ENCODE data around the gene SUSD4. TPM values are rescaled to one million over a fixed set of nuclear protein-coding genes. Genes with fewer than 3 reads are reported as not detected.

SUSD4 gene
- total and polyA plus RNA-seq, 2 donors (not counting 3 experiments of a cell fraction or from before 2014, with no cell fraction given): not detected

DNA sequence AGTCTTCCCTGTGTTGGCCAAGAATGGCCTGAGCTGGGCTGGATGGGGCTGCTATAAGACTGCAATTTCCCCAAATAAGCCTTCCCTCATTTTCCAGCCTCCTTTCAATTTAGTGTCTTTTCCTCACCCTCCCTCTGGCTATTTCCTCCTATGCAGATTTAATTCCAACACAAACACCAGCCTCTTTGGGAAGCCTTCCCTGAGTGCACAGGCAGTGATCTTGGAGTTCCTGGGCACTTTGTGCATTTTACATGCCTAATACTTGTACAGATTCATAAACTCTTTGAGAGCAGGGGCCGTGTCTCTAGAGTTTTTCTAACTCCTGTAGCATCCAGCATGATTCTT, 129.8 kb downstream of the SUSD4 start:
- ChIA-PET POLR2A (no interaction called here), CTCF (interaction anchor here (0.8 kb wide), 1 partner anchor 100 kb away, joined by 4 read pairs; no protein-coding TSS in a partner anchor)
- Histone ChIP-seq H3K36me3 (ENCODE audit: control insufficient read depth in 2 of 2, extremely low read depth in 1 of 2, insufficient read depth in 2 of 2, low read length in 2 of 2) (no peaks in the 10 kb centered on the region), H3K9me1 (replicated peaks; ENCODE audit: control insufficient read depth, extremely low read depth, insufficient read depth, low read length) (no peaks in the 10 kb centered on the region), H3K9ac (replicated peaks; ENCODE audit: extremely low read depth, insufficient read depth, low read length) (no peak overlapping the region), H3K4me3 (replicated peaks in 1 of 3; ENCODE audit: insufficient read depth in 1 of 3, low read depth in 1 of 3, low read length in 3 of 3) (no peak overlapping the region), H3K4me1 (ENCODE audit: control insufficient read depth, extremely low read depth, insufficient read depth, low read length) (peaks cover 13% of the 10 kb centered on the region), H4K20me1 (replicated peaks; ENCODE audit: control insufficient read depth, extremely low read depth, insufficient read depth, low read length) (no peaks in the 10 kb centered on the region), H3K9me3 (replicated peaks; ENCODE audit: control insufficient read depth, insufficient read depth, low read length) (no peaks in the 10 kb centered on the region), H3K27ac (ENCODE audit: insufficient read depth, low read depth, low read length) (peak overlapping the region; percentile 47), H3K79me2 (ENCODE audit: control insufficient read depth, insufficient read depth, low read length) (no peaks in the 10 kb centered on the region), H3K4me2 (ENCODE audit: insufficient read depth, low read length) (peak overlapping the region; percentile 57), H3K27me3 (ENCODE audit: control insufficient read depth in 2 of 2, insufficient read depth in 2 of 2, low read length in 2 of 2) (no peaks in the 10 kb centered on the region), H2AFZ (ENCODE audit: low read depth, low read length) (peak overlapping the region; percentile 68)
- TF ChIP-seq FOS (IDR thresholded peaks at IDR 0.05; ENCODE audit: borderline replicate concordance, insufficient read depth, low read length) (no peak), MYC (IDR thresholded peaks at IDR 0.05; ENCODE audit: low read depth, low read length) (no peak), POLR2AphosphoS5 (IDR thresholded peaks at IDR 0.05; ENCODE audit: insufficient read depth, low read depth, low read length) (no peak)
- DNase-seq (ENCODE audit: low read depth, low spot score) (peak; percentile 24), FAIRE-seq (no peak)
- BruUV-seq (replicated peaks): no TSS peak
- dilution Hi-C loops (cut with MboI; ENCODE audit: extremely low pct_ligation_motif_present, low sequenced_read_pairs) (no loop called here), intact Hi-C loops (cut with micrococcal nuclease) (loop anchor here (5.0 to 10.0 kb wide), 3 partner anchors 102 to 439 kb away; no protein-coding TSS in a partner anchor)

DNA sequence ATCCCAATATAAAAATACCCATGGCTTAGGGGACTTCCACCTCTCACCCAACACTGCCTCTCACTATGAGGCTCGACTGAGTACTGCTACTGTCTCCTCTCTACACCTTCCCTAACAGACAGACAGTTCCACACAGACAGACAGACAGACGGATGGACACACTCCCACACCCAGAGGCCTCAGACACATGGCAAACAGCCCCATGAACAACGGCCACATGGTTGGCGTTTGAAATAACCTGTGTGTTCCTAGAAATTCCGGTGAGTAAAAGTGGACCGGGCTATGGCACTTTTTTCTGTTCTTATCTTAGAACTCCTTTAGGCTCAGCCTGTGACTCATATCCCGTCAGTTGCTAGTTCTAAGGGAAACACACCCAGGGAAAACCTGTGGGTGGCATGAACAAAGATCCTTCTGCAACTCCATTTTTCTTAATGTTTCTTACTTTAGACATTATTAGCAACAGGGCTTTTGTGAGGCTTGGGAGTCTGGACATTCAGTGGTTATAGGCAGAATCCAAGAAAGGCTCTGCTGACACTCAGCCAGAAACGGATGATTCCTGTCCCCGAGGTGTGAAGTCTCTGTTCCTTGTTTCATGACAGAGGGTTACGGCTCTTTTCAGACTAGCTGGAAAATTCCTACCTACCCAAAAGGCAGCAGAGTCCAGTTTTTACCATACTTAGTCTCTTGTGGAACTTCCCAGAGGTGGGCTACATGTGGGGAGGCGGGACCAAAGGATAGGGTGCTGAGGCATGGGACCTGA, 130.4 kb downstream of the SUSD4 start:
- no peak overlapping the region for H3K9ac ChIP-seq (replicated peaks; ENCODE audit: extremely low read depth, insufficient read depth, low read length)
- peak overlapping the region; percentile 76 for H2AFZ ChIP-seq (ENCODE audit: low read depth, low read length)
- FAIRE-seq: peak; percentile 87

More for the DNA sequence above, 130.4 kb downstream of the SUSD4 start:
- Histone ChIP-seq H3K4me2 (ENCODE audit: insufficient read depth, low read length) (peak overlapping the region; percentile 57), H3K9me1 (replicated peaks; ENCODE audit: control insufficient read depth, extremely low read depth, insufficient read depth, low read length) (no peaks in the 10 kb centered on the region), H3K27ac (ENCODE audit: insufficient read depth, low read depth, low read length) (peak overlapping the region; percentile 47), H3K79me2 (ENCODE audit: control insufficient read depth, insufficient read depth, low read length) (no peaks in the 10 kb centered on the region), H3K36me3 (ENCODE audit: control insufficient read depth in 2 of 2, extremely low read depth in 1 of 2, insufficient read depth in 2 of 2, low read length in 2 of 2) (no peaks in the 10 kb centered on the region), H4K20me1 (replicated peaks; ENCODE audit: control insufficient read depth, extremely low read depth, insufficient read depth, low read length) (no peaks in the 10 kb centered on the region), H3K4me3 (replicated peaks in 1 of 3; ENCODE audit: insufficient read depth in 1 of 3, low read depth in 1 of 3, low read length in 3 of 3) (no peak overlapping the region), H3K4me1 (ENCODE audit: control insufficient read depth, extremely low read depth, insufficient read depth, low read length) (peaks cover 13% of the 10 kb centered on the region), H3K27me3 (ENCODE audit: control insufficient read depth in 2 of 2, insufficient read depth in 2 of 2, low read length in 2 of 2) (no peaks in the 10 kb centered on the region), H3K9me3 (replicated peaks; ENCODE audit: control insufficient read depth, insufficient read depth, low read length) (no peaks in the 10 kb centered on the region)
- TF ChIP-seq EZH2 (IDR thresholded peaks at IDR 0.05; ENCODE audit: borderline replicate concordance, low read depth, low read length, severe bottlenecking) (no peak), FOS (IDR thresholded peaks at IDR 0.05; ENCODE audit: borderline replicate concordance, insufficient read depth, low read length) (peak; percentile 82), POLR2AphosphoS5 (IDR thresholded peaks at IDR 0.05; ENCODE audit: insufficient read depth, low read depth, low read length) (peak; percentile 34), GATA2 (IDR thresholded peaks at IDR 0.05; ENCODE audit: insufficient read depth, insufficient read length, low read depth, low read length) (peak; percentile 90), MYC (IDR thresholded peaks at IDR 0.05; ENCODE audit: low read depth, low read length) (peak; percentile 19), JUN (IDR thresholded peaks at IDR 0.05; ENCODE audit: borderline replicate concordance, insufficient read depth, insufficient read length, low read depth) (peak; percentile 86), POLR2A (IDR thresholded peaks at IDR 0.05; ENCODE audit: low read depth, low read length) (no peak)
- TF ChIP-seq, protein P1, sequence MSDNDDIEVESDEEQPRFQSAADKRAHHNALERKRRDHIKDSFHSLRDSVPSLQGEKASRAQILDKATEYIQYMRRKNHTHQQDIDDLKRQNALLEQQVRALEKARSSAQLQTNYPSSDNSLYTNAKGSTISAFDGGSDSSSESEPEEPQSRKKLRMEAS (IDR thresholded peaks at IDR 0.05; ENCODE audit: insufficient read depth, insufficient read length): peak; percentile 22
- TF ChIP-seq, protein P2, sequence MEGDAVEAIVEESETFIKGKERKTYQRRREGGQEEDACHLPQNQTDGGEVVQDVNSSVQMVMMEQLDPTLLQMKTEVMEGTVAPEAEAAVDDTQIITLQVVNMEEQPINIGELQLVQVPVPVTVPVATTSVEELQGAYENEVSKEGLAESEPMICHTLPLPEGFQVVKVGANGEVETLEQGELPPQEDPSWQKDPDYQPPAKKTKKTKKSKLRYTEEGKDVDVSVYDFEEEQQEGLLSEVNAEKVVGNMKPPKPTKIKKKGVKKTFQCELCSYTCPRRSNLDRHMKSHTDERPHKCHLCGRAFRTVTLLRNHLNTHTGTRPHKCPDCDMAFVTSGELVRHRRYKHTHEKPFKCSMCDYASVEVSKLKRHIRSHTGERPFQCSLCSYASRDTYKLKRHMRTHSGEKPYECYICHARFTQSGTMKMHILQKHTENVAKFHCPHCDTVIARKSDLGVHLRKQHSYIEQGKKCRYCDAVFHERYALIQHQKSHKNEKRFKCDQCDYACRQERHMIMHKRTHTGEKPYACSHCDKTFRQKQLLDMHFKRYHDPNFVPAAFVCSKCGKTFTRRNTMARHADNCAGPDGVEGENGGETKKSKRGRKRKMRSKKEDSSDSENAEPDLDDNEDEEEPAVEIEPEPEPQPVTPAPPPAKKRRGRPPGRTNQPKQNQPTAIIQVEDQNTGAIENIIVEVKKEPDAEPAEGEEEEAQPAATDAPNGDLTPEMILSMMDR (IDR thresholded peaks at IDR 0.05; ENCODE audit: extremely low read depth in 1 of 2, insufficient read depth in 1 of 2, low read depth in 1 of 2, low read length in 2 of 2): no peak
- dilution Hi-C loops (cut with MboI; ENCODE audit: extremely low pct_ligation_motif_present, low sequenced_read_pairs): no loop called here
- ChIA-PET CTCF (interaction anchor here (0.8 kb wide), 1 partner anchor 100 kb away, joined by 4 read pairs; no protein-coding TSS in a partner anchor), POLR2A (no interaction called here)
- BruUV-seq (replicated peaks): no TSS peak
- intact Hi-C loops (cut with micrococcal nuclease): loop anchor here (5.0 to 10.0 kb wide), 3 partner anchors 101 to 439 kb away; no protein-coding TSS in a partner anchor
- peak; percentile 91 for DNase-seq (ENCODE audit: low read depth, low spot score)
